Left ventricle myocardium inferior (tissue), 1 donor: ENCODE results near the gene MAPK7. TPM values are rescaled to one million over a fixed set of nuclear protein-coding genes. Genes with fewer than 3 reads are reported as not detected.

ENCODE experiments used
- DNase-seq: peaks from one replicate; pipeline ENCODE4 v3.0.0-alpha.2; 2020
- H3K27ac ChIP-seq: fragments of 200-600 bp; replicated peaks from 2 replicates; pipeline ENCODE4 v1.8.0; 2021
- H3K27me3 ChIP-seq: fragments of 200-600 bp; 2 replicates; pipeline ENCODE4 v1.8.0; 2021; ENCODE audit warnings: low read depth
- H3K36me3 ChIP-seq: fragments of 200-600 bp; 2 replicates; pipeline ENCODE4 v1.8.0; 2021
- H3K4me1 ChIP-seq: fragments of 200-600 bp; 2 replicates; pipeline ENCODE4 v1.8.0; 2021
- H3K4me3 ChIP-seq: fragments of 200-600 bp; 2 replicates; pipeline ENCODE4 v1.8.0; 2021; ENCODE audit warnings: mild to moderate bottlenecking, moderate library complexity
- H3K9me3 ChIP-seq: fragments of 200-600 bp; replicated peaks from 2 replicates; pipeline ENCODE4 v1.8.0; 2021
- intact Hi-C: fragments of 100-400 bp; cut with micrococcal nuclease; formaldehyde crosslinking; loops from one replicate; pipeline ENCODE4 v1.11.0; 2022
- microRNA-seq: library from miRNA; unstranded; fragments of <30 nt; microRNA quantifications from one replicate; pipeline ENCODE4 v1.2.0, GENCODE V29; 2020
- total RNA-seq: library from RNA; stranded (reverse); fragmentation: NEBNext Ultra II Directional; extraction: Animal tissue kit (Norgen Biotek cat#: 25700); gene quantifications from one replicate; pipeline ENCODE4 v1.2.1, GENCODE V29; 2021
- TF ChIP-seq, protein P1 (sequence below): fragments of 200-600 bp; IDR thresholded peaks from 2 replicates; pipeline ENCODE4 v1.8.0; 2021; ENCODE audit warnings: antibody characterized with exemption, mild to moderate bottlenecking, borderline replicate concordance
- donor health status: DM: no; HTN: yes; CAD: no; lungs with severe emphysema.

Gene MAPK7
- total RNA-seq, 1 donor from 2014 or later = 11.4 TPM

DNA sequence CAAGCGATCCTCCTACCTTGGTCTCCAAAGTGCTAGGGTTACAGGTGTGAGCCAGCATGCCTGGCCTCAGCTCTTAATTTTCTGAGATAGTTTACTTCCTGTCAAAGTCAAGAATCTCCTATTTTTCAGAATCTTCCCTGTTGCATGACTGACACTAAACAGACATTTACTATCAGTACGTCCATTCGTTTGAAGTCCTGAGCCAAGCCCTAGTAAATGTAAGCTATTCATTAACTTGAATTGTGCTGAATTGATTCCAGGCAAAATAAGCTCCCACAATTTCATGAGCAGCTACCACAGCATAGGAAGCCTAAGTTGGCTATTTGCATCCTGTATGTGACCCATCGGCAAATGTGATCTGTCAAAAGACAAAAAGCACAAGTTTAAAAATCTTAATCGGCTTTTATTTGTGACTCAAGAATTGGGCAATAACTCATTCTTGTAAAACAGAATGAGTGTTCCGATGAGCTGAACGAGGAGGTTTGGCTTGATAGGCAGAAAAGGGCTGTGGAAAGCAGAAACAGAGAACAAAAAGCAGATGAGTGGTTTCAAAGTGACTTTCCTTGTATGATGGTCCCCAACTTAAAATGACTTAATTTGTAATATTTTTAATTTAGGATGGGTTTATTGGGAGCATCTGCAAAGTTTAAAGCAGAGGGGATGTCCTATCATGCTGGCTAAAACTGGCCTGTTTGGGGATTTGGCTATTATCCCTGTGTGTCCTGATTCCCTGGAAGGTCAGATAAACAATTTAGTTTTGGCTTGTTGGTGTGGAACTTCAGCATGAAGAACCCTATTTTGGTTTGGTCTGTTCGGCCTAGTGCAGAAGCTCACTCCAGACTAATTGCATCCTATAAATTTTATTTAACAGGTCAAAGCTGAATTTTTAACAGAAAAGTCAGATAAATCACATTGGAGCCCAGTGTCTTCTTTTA is 46.9 kb downstream of the MAPK7 start:
- Histone ChIP-seq H3K9me3 (no peaks in the 10 kb centered on the region), H3K27ac (peak overlapping the region; percentile 54), H3K27me3 (no peaks in the 10 kb centered on the region), H3K4me1 (peaks cover 6% of the 10 kb centered on the region), H3K36me3 (no peaks in the 10 kb centered on the region), H3K4me3 (no peak overlapping the region)
- TF ChIP-seq, protein P1, sequence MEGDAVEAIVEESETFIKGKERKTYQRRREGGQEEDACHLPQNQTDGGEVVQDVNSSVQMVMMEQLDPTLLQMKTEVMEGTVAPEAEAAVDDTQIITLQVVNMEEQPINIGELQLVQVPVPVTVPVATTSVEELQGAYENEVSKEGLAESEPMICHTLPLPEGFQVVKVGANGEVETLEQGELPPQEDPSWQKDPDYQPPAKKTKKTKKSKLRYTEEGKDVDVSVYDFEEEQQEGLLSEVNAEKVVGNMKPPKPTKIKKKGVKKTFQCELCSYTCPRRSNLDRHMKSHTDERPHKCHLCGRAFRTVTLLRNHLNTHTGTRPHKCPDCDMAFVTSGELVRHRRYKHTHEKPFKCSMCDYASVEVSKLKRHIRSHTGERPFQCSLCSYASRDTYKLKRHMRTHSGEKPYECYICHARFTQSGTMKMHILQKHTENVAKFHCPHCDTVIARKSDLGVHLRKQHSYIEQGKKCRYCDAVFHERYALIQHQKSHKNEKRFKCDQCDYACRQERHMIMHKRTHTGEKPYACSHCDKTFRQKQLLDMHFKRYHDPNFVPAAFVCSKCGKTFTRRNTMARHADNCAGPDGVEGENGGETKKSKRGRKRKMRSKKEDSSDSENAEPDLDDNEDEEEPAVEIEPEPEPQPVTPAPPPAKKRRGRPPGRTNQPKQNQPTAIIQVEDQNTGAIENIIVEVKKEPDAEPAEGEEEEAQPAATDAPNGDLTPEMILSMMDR = no peak
- intact Hi-C loops = no loop called here
- no peak for DNase-seq

DNA sequence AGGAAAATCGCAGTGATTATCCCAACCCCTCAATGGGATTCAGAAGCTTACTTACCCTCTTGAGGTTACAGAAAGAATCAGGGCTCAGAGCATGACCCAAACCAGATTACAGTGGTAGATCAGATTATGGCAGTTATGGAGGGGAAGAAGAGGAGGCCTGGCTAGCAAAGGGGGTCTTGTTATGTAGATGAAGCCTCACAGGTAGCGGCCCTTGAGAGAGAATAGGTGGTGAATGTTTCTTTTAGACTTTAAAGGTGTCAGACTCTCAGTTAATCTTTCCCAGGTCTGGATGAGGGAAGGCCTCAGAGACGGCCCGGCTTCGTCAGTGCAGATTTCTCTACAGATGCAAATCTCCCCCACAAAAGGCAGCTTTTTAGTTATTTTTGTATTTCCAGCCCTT is 48.3 kb downstream of the MAPK7 start:
- TF ChIP-seq, protein P1 = no peak
- H3K27me3 ChIP-seq = no peaks in the 10 kb centered on the region
- H3K4me1 ChIP-seq = peaks cover 6% of the 10 kb centered on the region
- no peak overlapping the region for H3K27ac ChIP-seq
- no peaks in the 10 kb centered on the region for H3K9me3 ChIP-seq
- H3K36me3 ChIP-seq = no peaks in the 10 kb centered on the region
- no peak for DNase-seq
- H3K4me3 ChIP-seq = no peak overlapping the region
- intact Hi-C loops = no loop called here

DNA sequence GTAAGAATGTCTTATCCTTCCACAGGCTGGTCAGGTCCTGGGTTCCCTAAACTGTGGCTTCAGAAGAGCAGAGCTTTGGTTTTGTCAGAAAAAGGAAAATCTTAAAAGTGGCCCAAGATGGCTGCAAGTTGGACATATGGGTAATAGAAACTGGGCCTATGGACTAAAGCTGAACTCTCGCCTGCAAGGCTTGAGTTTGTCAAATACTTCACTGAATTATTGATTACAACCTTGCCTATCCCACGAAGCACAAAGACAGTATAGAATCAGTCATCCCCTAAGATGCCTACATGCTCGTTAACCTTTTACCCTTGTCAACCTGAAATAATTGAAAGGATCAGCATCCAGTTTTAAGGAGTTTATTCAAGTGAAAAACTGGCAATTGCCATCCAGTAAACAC is 53.4 kb downstream of the MAPK7 start:
- Histone ChIP-seq H3K27ac (no peak overlapping the region), H3K9me3 (no peaks in the 10 kb centered on the region), H3K27me3 (no peaks in the 10 kb centered on the region), H3K4me1 (no peaks in the 10 kb centered on the region), H3K4me3 (no peak overlapping the region), H3K36me3 (no peaks in the 10 kb centered on the region)
- TF ChIP-seq, protein P1 = no peak
- intact Hi-C loops = no loop called here
- no peak for DNase-seq

Small RNAs within 50 kb of the gene (microRNA-seq; reads per million reads assigned to microRNA genes)
- 83.3 reads per million, percentile 54 among the genes with 10 or more reads in this experiment for gene MIR1180

Other genes with a start within 250 kb of the MAPK7 start
- gene EPN2, start 141.1 kb upstream of the MAPK7 start, total RNA-seq = 71.7 TPM
- gene B9D1, start 15.8 kb upstream of the MAPK7 start, total RNA-seq = 8.8 TPM
- gene MFAP4, start 8.7 kb downstream of the MAPK7 start, total RNA-seq = 65.6 TPM
- gene RNF112, start 32.7 kb downstream of the MAPK7 start, total RNA-seq = 1.6 TPM
- gene SLC47A1, start 155.4 kb downstream of the MAPK7 start, total RNA-seq = 12.9 TPM